Ovary (tissue), 9 donors: Measurements from ENCODE around the gene FLNA. TPM values are rescaled to one million over a fixed set of nuclear protein-coding genes. Genes with fewer than 3 reads are reported as not detected.

Experiments used
- DNase-seq, 5 donors: peaks; one replicate each; pipeline ENCODE4 v3.0.0-alpha.2; 2019 to 2020
- H3K27ac ChIP-seq, 2 donors: fragments of 200-600 bp; one replicate each; pipeline versions ENCODE4 v1.5.1 to v1.8.0; 2019 to 2022
- H3K27me3 ChIP-seq: fragments of 200-600 bp; one replicate; pipeline ENCODE4 v1.8.0; 2022
- H3K36me3 ChIP-seq: fragments of 200-600 bp; sonication (generic); one replicate; pipeline ENCODE4 v1.5.1; 2019
- H3K4me1 ChIP-seq: one replicate; pipeline ENCODE4 v1.8.1; 2013; ENCODE audit warnings: mild to moderate bottlenecking, moderate library complexity; ENCODE audit not compliant: insufficient read depth
- H3K4me3 ChIP-seq: fragments of 200-600 bp; sonication (generic); one replicate; pipeline ENCODE4 v1.5.1; 2017
- H3K9me3 ChIP-seq, 2 donors: fragments of 200-600 bp in 1 of 2; sonication (generic) in 1 of 2; one replicate each; pipeline versions ENCODE4 v1.5.1 to v1.8.1; 2013 to 2019; ENCODE audit warnings: mild to moderate bottlenecking in 1 of 2, moderate library complexity in 1 of 2
- CTCF ChIP-seq, 3 donors: fragments of 450-650 bp in 2 of 3; fragments of 200-600 bp in 1 of 3; IDR thresholded peaks; one replicate each; pipeline versions ENCODE4 v1.5.1 to v1.8.0; 2016 to 2022; ENCODE audit warnings: antibody characterized with exemption in 3 of 3, mild to moderate bottlenecking in 1 of 3
- EP300 ChIP-seq: sonication (generic); formaldehyde crosslinking; IDR thresholded peaks from one replicate; pipeline ENCODE4 v1.6.1; 2017; ENCODE audit warnings: antibody characterized with exemption
- POLR2A ChIP-seq: fragments of 450-650 bp; IDR thresholded peaks from one replicate; pipeline ENCODE4 v1.6.1; 2017; ENCODE audit warnings: antibody characterized with exemption, mild to moderate bottlenecking, moderate library complexity
- WGBS, 3 donors: extraction: QIAGEN DNeasy Blood & Tissue Kit in 1 of 3; methylation state at CpG; one replicate each; pipeline versions ENCODE4 v1.1.5 to v1.1.7; 2013 to 2017; 5-methylcytosine and 5-hydroxymethylcytosine counted together
- intact Hi-C, 4 donors: fragments of 100-400 bp; cut with DNase I; formaldehyde crosslinking; loops; one replicate each; pipeline versions ENCODE4 v1.11.0 to v1.15.1; 2022 to 2023
- polyA plus RNA-seq, 2 donors: library from polyadenylated mRNA; stranded (reverse); fragments of 200-250 nt in 1 of 2; fragments of 350-450 nt in 1 of 2; fragmentation: Illumina TruSeq in 1 of 2; extraction: RNeasy Lipid Tissue Mini Kit (QIAGEN cat#74804) in 1 of 2; gene quantifications; one replicate each; pipeline ENCODE4 v1.2.3, GENCODE V29; 2013 to 2014
- total RNA-seq, 7 donors: library from RNA; depleted of rRNA in 2 of 7; stranded (reverse); fragments of >200 nt in 2 of 7; fragmentation: NEBNext Ultra II Directional in 3 of 7; extraction: Animal tissue kit (Norgen Biotek cat#: 25700) in 3 of 7; gene quantifications; one replicate each; pipeline versions ENCODE4 v1.1.0 to v1.2.4, GENCODE V29; 2016 to 2023
- donor health status: DM: no; HTN: no; CAD: no; lungs with moderate emphysema.
- donor health status: DM: no; HTN: no; CAD: no.
- donor health status: Bipolar disorder and iron deficiency.
- donor health status: DM: yes; HTN: yes; CAD: no.
- donor health status: DM: no; HTN: no; CAD: no.
- donor health status: DM: yes; HTN: yes; CAD: no.

FLNA gene
- total and polyA plus RNA-seq, 9 donors: 327 to 2,249 (median 885) TPM

- intact Hi-C loops: no loop called here
- H3K27me3 ChIP-seq: no peaks in the 10 kb centered on the region
- no peaks in the 10 kb centered on the region for H3K9me3 ChIP-seq
- no peak for TF ChIP-seq EP300
- no peak overlapping the region for H3K27ac ChIP-seq
- WGBS, 3 donors: 89 to 90% (median 90%) methylated on average over 5 of the region's 5 CpGs
- H3K36me3 ChIP-seq: no peaks in the 10 kb centered on the region
- H3K4me3 ChIP-seq: no peak overlapping the region
- peaks cover 2% of the 10 kb centered on the region for H3K4me1 ChIP-seq
- no peak for DNase-seq
Measured at GRCh38 chrX:154328646-154329045, 45.8 kb downstream of the FLNA start.

- Histone ChIP-seq H3K4me1 (peaks cover 2% of the 10 kb centered on the region), H3K4me3 (no peak overlapping the region), H3K36me3 (no peaks in the 10 kb centered on the region), H3K9me3 (no peaks in the 10 kb centered on the region), H3K27ac (no peak overlapping the region), H3K27me3 (no peaks in the 10 kb centered on the region)
- no peak for DNase-seq
- intact Hi-C loops: no loop called here
- WGBS, 3 donors: 46 to 57% (median 47%) methylated on average over 11 of the region's 11 CpGs
- TF ChIP-seq EP300: no peak
- TF ChIP-seq POLR2A: no peak
- no peak for TF ChIP-seq CTCF (IDR thresholded peaks at IDR 0.05)
Measured at GRCh38 chrX:154327038-154327820, 47.2 kb downstream of the FLNA start.

GRCh38 chrX:154325541-154325940, 48.9 kb downstream of the FLNA start:
- intact Hi-C loops: no loop called here
- DNase-seq: no peak
- TF ChIP-seq CTCF (IDR thresholded peaks at IDR 0.05) (no peak), EP300 (no peak), POLR2A (no peak)

GRCh38 chrX:154323537-154323936, 50.9 kb downstream of the FLNA start:
- Histone ChIP-seq H3K27ac (no peak overlapping the region), H3K36me3 (no peaks in the 10 kb centered on the region), H3K4me3 (no peak overlapping the region), H3K4me1 (peaks cover 2% of the 10 kb centered on the region), H3K27me3 (no peaks in the 10 kb centered on the region), H3K9me3 (no peaks in the 10 kb centered on the region)
- DNase-seq: no peak
- TF ChIP-seq CTCF (IDR thresholded peaks at IDR 0.05): no peak
- WGBS, 3 donors: 59 to 71% (median 70%) methylated on average over 7 of the region's 7 CpGs
- intact Hi-C loops: no loop called here

More at GRCh38 chrX:154325541-154325940, 48.9 kb downstream of the FLNA start:
- 42 to 61% (median 43%) methylated on average over 8 of the region's 8 CpGs for WGBS, 3 donors
- no peaks in the 10 kb centered on the region for H3K36me3 ChIP-seq
- H3K4me1 ChIP-seq: peaks cover 2% of the 10 kb centered on the region
- H3K27ac ChIP-seq: no peak overlapping the region
- H3K9me3 ChIP-seq: no peaks in the 10 kb centered on the region
- H3K4me3 ChIP-seq: no peak overlapping the region
- no peaks in the 10 kb centered on the region for H3K27me3 ChIP-seq

GRCh38 chrX:154322890-154323289, 51.5 kb downstream of the FLNA start:
- DNase-seq: no peak
- no peak overlapping the region for H3K4me3 ChIP-seq
- no peaks in the 10 kb centered on the region for H3K36me3 ChIP-seq
- H3K27ac ChIP-seq: no peak overlapping the region
- intact Hi-C loops: no loop called here
- no peaks in the 10 kb centered on the region for H3K9me3 ChIP-seq
- no peak for TF ChIP-seq POLR2A
- no peak for TF ChIP-seq EP300
- no peak for TF ChIP-seq CTCF (IDR thresholded peaks at IDR 0.05)
- H3K4me1 ChIP-seq: peaks cover 2% of the 10 kb centered on the region
- no peaks in the 10 kb centered on the region for H3K27me3 ChIP-seq
- 74 to 80% (median 79%) methylated on average over 10 of the region's 10 CpGs for WGBS, 3 donors
